Chondrocyte (in vitro differentiated cells): ENCODE results near the gene LBH. TPM values are rescaled to one million over a fixed set of nuclear protein-coding genes. Genes with fewer than 3 reads are reported as not detected.
A peak's percentile ranks its signal among the peaks of the same experiment; 100 is the strongest.

Experiments
- DNase-seq: peaks from one replicate; pipeline ENCODE4 v3.0.0; 2021; ENCODE audit warnings: mixed read lengths, low spot score
- H3K27ac Mint-ChIP-seq: one replicate; pipeline ENCODE4 v1.8.0; 2021; ENCODE audit warnings: mild to moderate bottlenecking, moderate library complexity, mixed read lengths; ENCODE audit not compliant: unreplicated experiment
- H3K27me3 Mint-ChIP-seq: 2 replicates; pipeline ENCODE4 v1.8.0; 2021; ENCODE audit warnings: low read depth, mixed read lengths
- H3K36me3 Mint-ChIP-seq: 2 replicates; pipeline ENCODE4 v1.8.0; 2021; ENCODE audit warnings: low read depth, mixed read lengths
- H3K4me1 Mint-ChIP-seq: 2 replicates; pipeline ENCODE4 v1.8.0; 2021; ENCODE audit warnings: low read depth, mild to moderate bottlenecking, mixed read lengths
- H3K4me3 Mint-ChIP-seq: one replicate; pipeline ENCODE4 v1.8.0; 2021; ENCODE audit warnings: mild to moderate bottlenecking, moderate library complexity, mixed read lengths; ENCODE audit not compliant: unreplicated experiment
- H3K9me3 Mint-ChIP-seq: 2 replicates; pipeline ENCODE4 v1.8.0; 2021; ENCODE audit warnings: low read depth, mixed read lengths
- total RNA-seq: library from RNA; stranded (reverse); gene quantifications from 3 replicates; pipeline ENCODE4 v1.2.1, GENCODE V29; 2021
- TF ChIP-seq, protein P1 (sequence below): fragments of 200-600 bp; sonication (generic); IDR thresholded peaks from 2 replicates; pipeline ENCODE4 v1.5.0; 2021; ENCODE audit warnings: antibody characterized with exemption, mild to moderate bottlenecking, moderate library complexity

LBH gene
- total RNA-seq, 1 donor from 2014 or later: 88.8 TPM

DNA sequence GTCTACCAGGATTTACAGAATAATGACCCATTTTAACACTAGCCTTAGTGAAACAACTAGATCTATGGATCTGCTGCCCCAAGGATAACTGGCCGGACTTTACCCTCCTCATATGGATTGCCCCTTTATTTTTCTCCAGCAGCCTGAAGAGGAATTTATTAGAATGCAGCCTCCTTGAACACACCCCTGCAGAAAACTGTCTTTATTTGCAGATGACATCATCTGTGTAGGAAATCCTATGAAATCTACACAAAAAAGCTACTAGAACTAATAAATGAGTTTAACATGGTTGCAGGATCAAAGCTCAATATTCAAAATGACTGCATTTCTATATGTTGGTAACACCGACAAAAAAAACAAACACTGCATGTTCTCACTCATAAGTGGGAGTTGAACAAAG lies 29.6 kb downstream of the LBH start:
- TF ChIP-seq, protein P1, sequence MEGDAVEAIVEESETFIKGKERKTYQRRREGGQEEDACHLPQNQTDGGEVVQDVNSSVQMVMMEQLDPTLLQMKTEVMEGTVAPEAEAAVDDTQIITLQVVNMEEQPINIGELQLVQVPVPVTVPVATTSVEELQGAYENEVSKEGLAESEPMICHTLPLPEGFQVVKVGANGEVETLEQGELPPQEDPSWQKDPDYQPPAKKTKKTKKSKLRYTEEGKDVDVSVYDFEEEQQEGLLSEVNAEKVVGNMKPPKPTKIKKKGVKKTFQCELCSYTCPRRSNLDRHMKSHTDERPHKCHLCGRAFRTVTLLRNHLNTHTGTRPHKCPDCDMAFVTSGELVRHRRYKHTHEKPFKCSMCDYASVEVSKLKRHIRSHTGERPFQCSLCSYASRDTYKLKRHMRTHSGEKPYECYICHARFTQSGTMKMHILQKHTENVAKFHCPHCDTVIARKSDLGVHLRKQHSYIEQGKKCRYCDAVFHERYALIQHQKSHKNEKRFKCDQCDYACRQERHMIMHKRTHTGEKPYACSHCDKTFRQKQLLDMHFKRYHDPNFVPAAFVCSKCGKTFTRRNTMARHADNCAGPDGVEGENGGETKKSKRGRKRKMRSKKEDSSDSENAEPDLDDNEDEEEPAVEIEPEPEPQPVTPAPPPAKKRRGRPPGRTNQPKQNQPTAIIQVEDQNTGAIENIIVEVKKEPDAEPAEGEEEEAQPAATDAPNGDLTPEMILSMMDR: no peak
- no peaks in the 10 kb centered on the region for H3K27me3 Mint-ChIP-seq
- H3K36me3 Mint-ChIP-seq: peaks cover 39% of the 10 kb centered on the region
- H3K4me3 Mint-ChIP-seq: no peak overlapping the region
- no peak overlapping the region for H3K27ac Mint-ChIP-seq
- H3K9me3 Mint-ChIP-seq: peaks cover 4% of the 10 kb centered on the region
- DNase-seq: no peak
- H3K4me1 Mint-ChIP-seq: peaks cover 9% of the 10 kb centered on the region

- H3K4me3 Mint-ChIP-seq: no peak overlapping the region
- DNase-seq: no peak
- TF ChIP-seq, protein P1: no peak
- no peaks in the 10 kb centered on the region for H3K27me3 Mint-ChIP-seq
- H3K4me1 Mint-ChIP-seq: peaks cover 18% of the 10 kb centered on the region
- H3K27ac Mint-ChIP-seq: no peak overlapping the region
- H3K9me3 Mint-ChIP-seq: peaks cover 4% of the 10 kb centered on the region
- H3K36me3 Mint-ChIP-seq: peaks cover 36% of the 10 kb centered on the region
Measured at GRCh38 chr2:30261695-30262211, 30.4 kb downstream of the LBH start.

GRCh38 chr2:30262716-30263309 lies 31.5 kb downstream of the LBH start:
- Mint-ChIP-seq H3K9me3 (peaks cover 4% of the 10 kb centered on the region), H3K36me3 (peaks cover 27% of the 10 kb centered on the region), H3K4me3 (no peak overlapping the region), H3K27me3 (no peaks in the 10 kb centered on the region), H3K27ac (no peak overlapping the region), H3K4me1 (peaks cover 25% of the 10 kb centered on the region)
- TF ChIP-seq, protein P1: no peak
- no peak for DNase-seq

DNA sequence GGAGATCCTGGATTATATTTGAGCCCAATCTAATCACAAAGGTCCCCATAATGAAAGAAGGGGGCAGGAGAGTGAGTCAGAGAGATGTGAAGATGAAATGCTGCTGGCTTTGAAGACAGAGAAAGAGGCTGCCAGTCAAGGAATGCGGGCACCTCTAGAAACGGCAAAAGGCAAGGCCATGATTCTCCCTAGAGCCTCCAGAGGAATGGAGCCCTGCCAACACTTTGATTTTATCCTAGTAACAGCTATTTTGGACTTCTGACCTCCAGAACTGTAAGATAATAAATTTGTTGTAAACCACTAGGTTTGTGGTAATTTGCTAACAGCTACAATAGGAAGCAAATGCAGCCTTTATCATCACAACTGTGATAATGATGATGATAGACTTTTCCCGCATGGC lies 32.9 kb downstream of the LBH start:
- no peak overlapping the region for H3K27ac Mint-ChIP-seq
- TF ChIP-seq, protein P1: no peak
- H3K9me3 Mint-ChIP-seq: peaks cover 4% of the 10 kb centered on the region
- peaks cover 29% of the 10 kb centered on the region for H3K4me1 Mint-ChIP-seq
- H3K36me3 Mint-ChIP-seq: peaks cover 16% of the 10 kb centered on the region
- H3K27me3 Mint-ChIP-seq: no peaks in the 10 kb centered on the region
- no peak for DNase-seq
- no peak overlapping the region for H3K4me3 Mint-ChIP-seq

DNA sequence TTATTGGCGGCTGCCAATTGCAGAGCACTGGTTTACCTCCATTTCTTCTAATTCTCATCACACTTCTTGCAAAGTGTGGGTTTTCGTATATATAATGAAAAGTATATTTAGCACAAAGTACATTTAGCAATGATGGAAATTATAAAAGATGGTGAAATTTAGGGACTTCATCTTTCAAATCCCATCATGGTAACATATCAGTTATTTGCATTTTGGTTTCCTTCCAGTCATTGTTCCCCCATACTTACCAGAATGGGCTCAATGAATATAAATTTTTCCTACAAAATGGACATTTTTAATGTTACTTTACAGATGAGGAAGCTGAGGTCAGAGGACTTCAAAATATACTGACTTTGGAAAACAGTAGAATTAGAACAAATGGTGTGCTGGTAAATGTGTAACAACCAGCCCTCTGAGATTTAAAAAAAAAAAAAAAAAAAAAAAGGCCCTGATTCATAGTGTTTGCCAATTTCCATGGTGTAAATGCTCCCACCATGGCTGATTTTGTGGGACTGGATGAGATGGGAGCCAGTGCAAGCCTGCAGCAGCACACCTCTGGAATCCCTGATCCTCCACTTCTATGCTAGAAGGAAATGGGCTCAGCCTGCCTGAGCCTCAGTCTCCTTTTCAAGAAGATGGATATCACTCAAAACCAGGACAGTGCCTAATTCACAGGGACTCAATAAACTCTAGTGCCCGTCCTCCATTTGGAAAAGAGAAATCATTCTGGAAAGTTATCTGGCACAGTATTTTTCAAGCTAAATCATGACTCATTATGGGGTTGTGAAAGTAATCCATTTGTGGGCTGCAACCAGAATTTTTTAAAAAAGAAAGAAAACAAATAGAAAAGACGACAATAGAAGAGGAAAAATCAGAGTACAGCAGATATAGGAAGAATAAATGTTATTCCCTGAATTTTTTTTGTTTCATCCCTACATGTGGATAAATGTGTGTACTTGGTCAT lies 34.0 kb downstream of the LBH start:
- DNase-seq: no peak
- Mint-ChIP-seq H3K27ac (peak overlapping the region; percentile 92), H3K27me3 (no peaks in the 10 kb centered on the region), H3K4me3 (peak overlapping the region; percentile 54), H3K9me3 (peaks cover 4% of the 10 kb centered on the region), H3K36me3 (peaks cover 8% of the 10 kb centered on the region), H3K4me1 (peaks cover 29% of the 10 kb centered on the region)
- TF ChIP-seq, protein P1: no peak
